Transverse colon (tissue), 4 donors: ENCODE measurements around the gene TNFSF4. TPM values are rescaled to one million over a fixed set of nuclear protein-coding genes. Genes with fewer than 3 reads are reported as not detected.

Experiments
- DNase-seq: peaks from one replicate; pipeline ENCODE4 v3.0.0-alpha.2; 2019
- H3K27ac ChIP-seq, 4 donors: fragments of 200-600 bp; sonication (generic); 2 replicates each; pipeline ENCODE4 v1.5.1; 2016 to 2018; ENCODE audit warnings: inconsistent platforms in 4 of 4
- H3K27me3 ChIP-seq: fragments of 200-600 bp; sonication (generic); 2 replicates; pipeline ENCODE4 v1.5.1; 2017; ENCODE audit warnings: inconsistent platforms
- H3K36me3 ChIP-seq, 4 donors: fragments of 200-600 bp; sonication (generic); 2 replicates each; pipeline ENCODE4 v1.5.1; 2017 to 2019; ENCODE audit warnings: inconsistent platforms in 4 of 4
- H3K4me1 ChIP-seq, 4 donors: fragments of 200-600 bp; sonication (generic); 2 replicates each; pipeline ENCODE4 v1.5.1; 2017 to 2020; ENCODE audit warnings: inconsistent platforms in 4 of 4
- H3K4me3 ChIP-seq, 4 donors: fragments of 200-600 bp; sonication (generic); 1 replicate in 1 of 4; 2 replicates in 3 of 4; pipeline versions ENCODE4 v1.5.1 to v1.6.1; 2017 to 2019; ENCODE audit warnings: inconsistent platforms in 4 of 4
- H3K9me3 ChIP-seq, 2 donors: fragments of 200-600 bp; sonication (generic); 2 replicates each; pipeline ENCODE4 v1.5.1; 2017 to 2019; ENCODE audit warnings: inconsistent platforms in 2 of 2
- EP300 ChIP-seq: sonication (generic); formaldehyde crosslinking; IDR thresholded peaks from one replicate; pipeline ENCODE4 v1.6.1; 2017; ENCODE audit warnings: antibody characterized with exemption, low read depth
- POLR2A ChIP-seq: fragments of 450-650 bp; IDR thresholded peaks from one replicate; pipeline ENCODE4 v1.6.1; 2016; ENCODE audit warnings: antibody characterized with exemption, mild to moderate bottlenecking, moderate library complexity
- POLR2AphosphoS5 ChIP-seq, 3 donors: sonication (generic); formaldehyde crosslinking; IDR thresholded peaks; one replicate each; pipeline ENCODE4 v1.6.1; 2016; ENCODE audit warnings: antibody characterized with exemption in 3 of 3
- WGBS, 2 donors: methylation state at CpG; one replicate each; pipeline ENCODE4 v1.1.5; 2018; ENCODE audit warnings: low coverage in 1 of 2; 5-methylcytosine and 5-hydroxymethylcytosine counted together
- in situ Hi-C, 4 donors: fragments of 200-750 bp; cut with MboI; loops; one replicate each; pipeline versions ENCODE4 v1.15.0 to v1.15.1; 2017; ENCODE audit warnings: low sequenced_read_pairs in 3 of 4, low pct_ligation_motif_present in 1 of 4, low pct_unique_long_range_greater_than_20kb in 1 of 4
- intact Hi-C: fragments of 100-400 bp; cut with DNase I; formaldehyde crosslinking; loops from one replicate; pipeline ENCODE4 v1.15.1; 2023; ENCODE audit warnings: low total_unique reads
- total RNA-seq, 4 donors: library from RNA; depleted of rRNA; stranded (reverse); fragments of >200 nt; gene quantifications; one replicate each; pipeline ENCODE4 v1.1.0, GENCODE V29; 2016
- TF ChIP-seq, protein P1 (sequence below), 5 experiments: fragments of 200-600 bp in 3 of 5; fragments of 450-650 bp in 2 of 5; sonication (generic) in 3 of 5; IDR thresholded peaks; 1 replicate in 2 of 5; 2 replicates in 3 of 5; pipeline ENCODE4 v1.5.1; 2016 to 2017; ENCODE audit warnings: antibody characterized with exemption in 5 of 5, inconsistent platforms in 3 of 5, mild to moderate bottlenecking in 2 of 5, moderate library complexity in 1 of 5

Gene TNFSF4
- total RNA-seq, 4 donors from 2014 or later = 1.4 to 1.6 (median 1.5) TPM; not detected in 1

DNA sequence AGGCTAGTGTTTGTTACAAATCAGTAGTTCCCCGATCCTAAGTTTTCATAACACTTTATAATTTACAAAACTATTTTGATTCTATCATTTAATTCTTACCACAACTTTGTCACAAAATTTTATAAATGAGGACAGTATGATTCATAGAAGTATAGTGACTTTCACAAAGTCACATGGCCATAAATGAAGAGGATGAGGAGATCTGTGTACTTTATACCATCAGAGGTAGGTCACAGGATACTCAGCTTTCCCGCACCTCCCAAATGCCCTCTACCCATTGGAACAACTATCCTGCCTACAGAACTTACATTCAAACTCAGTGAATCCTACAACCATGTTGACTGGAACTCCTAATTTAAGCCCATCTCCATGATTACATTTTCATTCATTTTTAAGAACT is 56.3 kb downstream of the TNFSF4 start:
- H3K4me1 ChIP-seq = no peaks in the 10 kb centered on the region
- in situ Hi-C loops = no loop called here
- intact Hi-C loops = no loop called here
- no peak for DNase-seq
- 47 to 100% methylated on average over 2 of the region's 2 CpGs for WGBS, 2 donors
- no peaks in the 10 kb centered on the region for H3K27me3 ChIP-seq
- H3K4me3 ChIP-seq = no peak overlapping the region
- TF ChIP-seq POLR2AphosphoS5 (IDR thresholded peaks at IDR 0.05) = no peak
- H3K9me3 ChIP-seq = peaks cover 0 to 5% of the 10 kb centered on the region in 2 donors
- H3K36me3 ChIP-seq = no peaks in the 10 kb centered on the region
- no peak overlapping the region for H3K27ac ChIP-seq

DNA sequence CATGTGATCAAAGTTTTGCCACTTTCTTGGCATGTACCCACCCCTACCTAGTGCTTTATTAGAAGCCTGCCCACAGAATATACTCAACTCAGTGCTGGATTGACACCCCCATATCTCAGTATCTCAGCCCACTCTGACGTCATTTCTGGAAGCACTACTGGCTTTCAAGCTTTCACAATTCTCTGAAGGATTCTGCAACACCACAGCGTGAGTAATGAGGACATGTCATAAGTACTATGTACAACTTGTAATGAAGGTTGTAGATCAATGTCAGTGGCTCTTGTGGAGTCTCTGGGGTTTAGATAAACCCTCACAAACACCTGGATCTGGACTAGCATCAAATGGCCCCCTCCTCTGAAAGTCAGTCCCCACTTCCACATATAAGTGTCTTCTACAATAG is 57.2 kb downstream of the TNFSF4 start:
- peaks cover 0 to 9% of the 10 kb centered on the region in 2 donors for H3K9me3 ChIP-seq
- in situ Hi-C loops (no loop called here), intact Hi-C loops (no loop called here)
- no peaks in the 10 kb centered on the region for H3K27me3 ChIP-seq
- TF ChIP-seq, protein P1, sequence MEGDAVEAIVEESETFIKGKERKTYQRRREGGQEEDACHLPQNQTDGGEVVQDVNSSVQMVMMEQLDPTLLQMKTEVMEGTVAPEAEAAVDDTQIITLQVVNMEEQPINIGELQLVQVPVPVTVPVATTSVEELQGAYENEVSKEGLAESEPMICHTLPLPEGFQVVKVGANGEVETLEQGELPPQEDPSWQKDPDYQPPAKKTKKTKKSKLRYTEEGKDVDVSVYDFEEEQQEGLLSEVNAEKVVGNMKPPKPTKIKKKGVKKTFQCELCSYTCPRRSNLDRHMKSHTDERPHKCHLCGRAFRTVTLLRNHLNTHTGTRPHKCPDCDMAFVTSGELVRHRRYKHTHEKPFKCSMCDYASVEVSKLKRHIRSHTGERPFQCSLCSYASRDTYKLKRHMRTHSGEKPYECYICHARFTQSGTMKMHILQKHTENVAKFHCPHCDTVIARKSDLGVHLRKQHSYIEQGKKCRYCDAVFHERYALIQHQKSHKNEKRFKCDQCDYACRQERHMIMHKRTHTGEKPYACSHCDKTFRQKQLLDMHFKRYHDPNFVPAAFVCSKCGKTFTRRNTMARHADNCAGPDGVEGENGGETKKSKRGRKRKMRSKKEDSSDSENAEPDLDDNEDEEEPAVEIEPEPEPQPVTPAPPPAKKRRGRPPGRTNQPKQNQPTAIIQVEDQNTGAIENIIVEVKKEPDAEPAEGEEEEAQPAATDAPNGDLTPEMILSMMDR (IDR thresholded peaks at IDR 0.05) = no peak
- peak in 1 of 3 donors; percentile 8 for TF ChIP-seq POLR2AphosphoS5 (IDR thresholded peaks at IDR 0.05)
- H3K4me1 ChIP-seq = no peaks in the 10 kb centered on the region
- 50 to 63% methylated on average over 1 to 2 of the region's 2 CpGs for WGBS, 2 donors
- no peak for DNase-seq
- no peak overlapping the region for H3K27ac ChIP-seq
- H3K4me3 ChIP-seq = no peak overlapping the region
- no peaks in the 10 kb centered on the region for H3K36me3 ChIP-seq

DNA sequence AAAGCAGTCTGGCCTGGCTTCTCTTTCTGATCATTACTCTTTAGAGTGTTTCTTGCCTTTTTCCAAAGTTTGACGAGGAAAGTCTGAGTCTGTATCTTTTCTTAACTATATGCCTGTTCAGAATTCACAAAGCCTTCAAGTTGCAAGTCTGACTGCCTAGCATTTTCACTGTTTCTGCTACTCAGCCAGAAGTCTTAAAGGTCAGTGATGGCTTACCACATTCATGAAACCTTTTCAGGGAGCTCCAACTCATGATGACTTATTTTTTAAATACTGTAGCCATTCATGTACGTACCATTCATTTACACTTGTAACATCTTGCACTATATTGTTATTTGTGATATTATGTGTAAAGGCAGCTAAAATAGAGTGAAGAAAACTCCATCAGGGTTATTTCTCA is 58.2 kb downstream of the TNFSF4 start:
- no peaks in the 10 kb centered on the region for H3K4me1 ChIP-seq
- H3K27me3 ChIP-seq = no peaks in the 10 kb centered on the region
- no peak overlapping the region for H3K27ac ChIP-seq
- in situ Hi-C loops (no loop called here), intact Hi-C loops (no loop called here)
- H3K4me3 ChIP-seq = no peak overlapping the region
- 87 to 100% methylated on average over 1 to 2 of the region's 2 CpGs for WGBS, 2 donors
- TF ChIP-seq EP300 (no peak), POLR2AphosphoS5 (IDR thresholded peaks at IDR 0.05) (no peak), POLR2A (no peak)
- TF ChIP-seq, protein P1 (IDR thresholded peaks at IDR 0.05) = no peak
- H3K36me3 ChIP-seq = no peaks in the 10 kb centered on the region
- DNase-seq = no peak
- peaks cover 0 to 9% of the 10 kb centered on the region in 2 donors for H3K9me3 ChIP-seq

DNA sequence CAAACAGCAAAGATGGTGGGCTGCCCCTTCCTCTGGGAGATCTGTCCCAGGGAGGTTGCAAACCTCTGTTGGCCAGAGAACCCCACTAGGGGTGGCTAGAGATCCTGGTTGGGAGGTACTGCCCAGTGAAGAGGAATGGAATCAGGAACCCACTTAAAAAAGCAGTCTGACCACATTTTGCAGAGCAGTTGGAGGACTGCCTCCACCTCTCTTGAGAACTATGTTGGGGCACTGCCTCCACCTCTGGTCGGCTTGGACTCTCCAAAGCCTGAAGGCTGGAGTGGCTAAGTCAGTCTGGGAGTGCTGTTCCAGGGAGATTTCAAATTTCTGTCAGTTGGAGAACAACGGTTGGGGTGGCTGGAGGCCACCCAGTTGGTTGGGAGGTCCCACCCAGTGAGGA is 58.6 kb downstream of the TNFSF4 start:
- Histone ChIP-seq H3K36me3 (no peaks in the 10 kb centered on the region), H3K4me1 (no peaks in the 10 kb centered on the region), H3K9me3 (peaks cover 0 to 9% of the 10 kb centered on the region in 2 donors), H3K27ac (no peak overlapping the region), H3K27me3 (no peaks in the 10 kb centered on the region), H3K4me3 (no peak overlapping the region)
- WGBS, 2 donors = 78% methylated on average over 2 of the region's 2 CpGs; no CpG with 5 or more reads in 1 of the 2 donors
- in situ Hi-C loops = no loop called here
- no peak for TF ChIP-seq POLR2A
- TF ChIP-seq EP300 = no peak
- no peak for DNase-seq
- intact Hi-C loops = no loop called here

DNA sequence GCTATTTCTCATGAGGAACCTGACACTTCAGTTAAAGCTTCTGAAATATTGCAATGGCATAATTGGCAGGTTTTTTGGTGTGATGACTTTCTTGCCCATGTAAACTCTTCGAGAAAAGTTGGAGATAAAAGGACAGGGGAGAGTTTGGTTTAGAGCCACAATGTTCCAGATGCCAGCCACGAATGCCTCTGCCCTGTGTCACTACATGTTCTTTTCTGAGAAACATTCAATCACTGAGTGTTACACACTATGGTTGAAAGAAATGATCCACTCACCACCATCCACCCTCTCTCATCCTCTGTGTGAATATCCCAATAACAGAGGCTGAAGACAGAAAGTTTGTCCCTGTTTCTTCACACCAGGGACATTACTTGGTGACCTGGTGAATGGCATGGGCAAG is 66.4 kb downstream of the TNFSF4 start:
- WGBS, 2 donors = 77 to 89% methylated on average over 1 to 2 of the region's 2 CpGs

More for the DNA sequence above, 66.4 kb downstream of the TNFSF4 start:
- Histone ChIP-seq H3K27ac (no peak overlapping the region), H3K36me3 (no peaks in the 10 kb centered on the region), H3K27me3 (no peaks in the 10 kb centered on the region), H3K4me1 (no peaks in the 10 kb centered on the region), H3K4me3 (no peak overlapping the region), H3K9me3 (peaks cover 0 to 3% of the 10 kb centered on the region in 2 donors)
- in situ Hi-C loops = no loop called here
- DNase-seq = no peak
- TF ChIP-seq POLR2A (no peak), POLR2AphosphoS5 (IDR thresholded peaks at IDR 0.05) (no peak), EP300 (no peak)
- TF ChIP-seq, protein P1 (IDR thresholded peaks at IDR 0.05) = no peak
- intact Hi-C loops = no loop called here
